Measurements from ENCODE around the gene NASP. TPM values are rescaled to one million over a fixed set of nuclear protein-coding genes. Genes with fewer than 3 reads are reported as not detected.

NASP gene
- total and polyA plus RNA-seq, 2 of the 4 experiments (the other 2 are of a cell fraction), result 56.6 to 124 TPM

DNA sequence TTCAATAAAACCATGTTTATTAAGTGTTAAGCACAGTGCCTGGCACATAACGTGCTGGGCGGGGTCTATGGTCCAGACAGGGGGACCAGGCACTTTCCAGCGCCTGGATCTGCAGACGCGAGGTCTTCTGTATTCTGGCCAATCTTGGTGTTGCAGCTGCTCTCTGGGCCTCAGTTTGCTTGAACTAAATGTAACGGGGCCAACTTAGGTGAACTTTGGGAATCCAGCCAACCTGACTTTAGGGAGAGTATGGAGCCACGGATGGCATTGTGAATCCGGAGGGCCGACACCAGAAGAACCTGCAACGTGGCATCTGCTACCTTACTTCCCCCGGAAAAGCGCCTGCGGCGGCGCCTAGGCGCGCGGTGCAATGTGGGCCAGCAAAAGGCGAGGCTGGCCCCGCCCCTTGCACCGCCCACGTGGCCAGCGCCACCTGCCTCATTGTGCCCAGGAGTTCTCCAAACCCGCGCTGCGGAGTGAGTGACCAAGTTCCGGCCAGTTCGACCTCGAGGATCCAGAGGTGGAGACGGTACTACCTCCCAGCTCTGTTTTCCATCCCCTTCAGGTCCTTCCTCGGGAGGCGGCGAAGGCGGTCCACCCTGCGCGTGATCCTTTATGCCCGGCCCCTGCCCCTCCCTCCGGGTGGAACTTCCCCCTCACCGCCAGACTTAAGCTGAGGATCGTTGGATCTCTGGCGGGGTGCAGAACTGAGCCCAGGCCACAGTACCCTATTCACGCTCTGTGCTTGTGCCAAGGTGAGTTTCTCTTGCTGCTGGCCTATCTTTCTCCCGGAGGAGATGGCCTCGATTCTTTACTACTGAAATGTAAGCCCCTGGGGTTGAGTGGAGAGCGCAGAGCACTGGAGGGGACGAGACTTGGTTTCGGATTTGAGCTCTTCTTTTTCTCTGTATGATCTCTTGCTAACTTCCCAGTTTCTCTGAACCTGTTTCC is 33.2 kb upstream of the NASP start, which contains the start of gene AKR1A1 (continued):
- no peak for TF ChIP-seq RCOR1 (IDR thresholded peaks at IDR 0.05; ENCODE audit: insufficient replicate concordance, low read length)
- no peak for TF ChIP-seq RFX5 (IDR thresholded peaks at IDR 0.05; ENCODE audit: low read depth, low read length)
- peak; percentile 97 for TF ChIP-seq MXI1 (IDR thresholded peaks at IDR 0.05; ENCODE audit: borderline replicate concordance, low read depth, low read length)

DNA sequence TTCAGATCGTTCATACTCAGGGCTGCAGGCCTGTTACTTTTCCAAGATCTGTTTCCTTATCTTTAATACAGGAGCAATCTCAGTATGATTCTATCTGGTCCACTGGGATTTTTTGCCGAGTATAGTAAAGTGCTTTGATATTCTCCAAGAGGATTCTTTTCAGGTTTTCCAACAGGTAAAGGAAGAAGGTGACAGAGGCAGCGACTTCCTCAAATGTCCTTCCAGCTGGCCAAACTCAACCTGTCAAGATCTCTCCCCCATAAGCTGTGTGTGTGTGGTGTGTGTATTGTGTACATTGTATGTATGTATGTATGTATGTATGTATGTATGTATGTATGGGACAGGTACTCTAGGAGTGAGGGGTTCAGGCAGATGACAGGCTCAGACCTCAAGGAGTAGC is 32.2 kb upstream of the NASP start:
- Histone ChIP-seq H3K79me1 (ENCODE audit: low read depth in 1 of 2, low read length in 2 of 2) (peaks cover 17 to 36% of the 10 kb centered on the region in 2 experiments), H2AFZ (replicated peaks; ENCODE audit: low read length, poor library complexity) (no peak overlapping the region), H3K9ac (ENCODE audit: low read depth, low read length) (peak overlapping the region; percentile 92), H3K36me3 (ENCODE audit: control insufficient read depth, insufficient read depth, low read length) (peaks cover 7% of the 10 kb centered on the region), H3K14ac (replicated peaks; ENCODE audit: low read depth, low read length) (peak overlapping the region; percentile 75), H2BK15ac (ENCODE audit: low read depth, low read length) (no peak overlapping the region), H2AK9ac (replicated peaks; ENCODE audit: low read depth, low read length, poor library complexity) (peak overlapping the region; percentile 6), H3K27me3 (ENCODE audit: control insufficient read depth, insufficient read depth, low read length) (no peaks in the 10 kb centered on the region), H3K23ac (ENCODE audit: low read depth, low read length) (peak overlapping the region; percentile 41; the same call in 1 of the 2 replicates), H3K9me1 (ENCODE audit: insufficient read depth, low read length) (peaks cover 5% of the 10 kb centered on the region; the same call in 1 of the 2 replicates), H4K91ac (ENCODE audit: insufficient read depth, low read depth, low read length) (no peak overlapping the region), H3K27ac (ENCODE audit: insufficient read depth, low read length) (no peak overlapping the region), H3K4me1 (ENCODE audit: control insufficient read depth, insufficient read depth, low read length) (peaks cover 6% of the 10 kb centered on the region), H2BK20ac (ENCODE audit: low read depth, low read length) (no peak overlapping the region), H4K20me1 (ENCODE audit: insufficient read depth, low read length) (no peaks in the 10 kb centered on the region), H3K9me3 (ENCODE audit: control insufficient read depth, insufficient read depth, low read length) (no peaks in the 10 kb centered on the region), H3K4me2 (ENCODE audit: low read depth, low read length) (peak overlapping the region; percentile 54), H2BK120ac (ENCODE audit: low read depth, low read length) (no peak overlapping the region), H3K4me3 (ENCODE audit: insufficient read depth, low read depth, low read length) (peak overlapping the region; percentile 64), H4K8ac (ENCODE audit: low read depth in 2 of 2, low read length in 2 of 2) (peak overlapping the region; percentile 2 to 98; a peak in 2 of 4 replicates), H3K56ac (ENCODE audit: extremely low read depth, insufficient read depth, low read length) (peak overlapping the region; percentile 53; the same call in 1 of the 2 replicates), H2AK5ac (ENCODE audit: low read depth, low read length) (no peak overlapping the region; the same call in 1 of the 2 replicates), H2BK5ac (ENCODE audit: low read depth, low read length, poor library complexity, severe bottlenecking) (peak overlapping the region; percentile 8), H3K18ac (ENCODE audit: low read depth, low read length) (no peak overlapping the region), H3K4ac (ENCODE audit: low read depth, low read length) (peak overlapping the region; percentile 91), H4K5ac (ENCODE audit: low read depth, low read length) (peak overlapping the region; percentile 37; the same call in 1 of the 2 replicates)
- ATAC-seq (ENCODE audit: low read depth), result no peak
- BruUV-seq (replicated peaks), result no TSS peak
- no peak for DNase-seq
- intact Hi-C loops (cut with micrococcal nuclease), result no loop called here
- WGBS, 2 experiments (ENCODE audit: extremely low coverage in 2 of 2, insufficient read length in 1 of 2), result no CpG with 5 or more reads among the region's 3 CpGs
- dilution Hi-C loops (cut with HindIII; ENCODE audit: low sequenced_read_pairs, unreplicated experiment), result no loop called here
- POLR2A ChIA-PET (ENCODE audit: unreplicated experiment), result no interaction called here
- CTCF ChIA-PET, result interaction anchor here (0.5 to 1.3 kb wide), 3 partner anchors 58 to 1707 kb away, joined by 3 to 5 read pairs (median 3); no protein-coding TSS in a partner anchor
- in situ Hi-C loops (cut with MboI; ENCODE audit: low sequenced_read_pairs), result no loop called here
- TF ChIP-seq POLR2A (IDR thresholded peaks at IDR 0.05; ENCODE audit: low read depth, low read length) (no peak), MAZ (IDR thresholded peaks at IDR 0.05; ENCODE audit: borderline replicate concordance, low read depth, low read length) (no peak), CEBPB (IDR thresholded peaks at IDR 0.05; ENCODE audit: low read depth, low read length) (no peak), MAFK (IDR thresholded peaks at IDR 0.05; ENCODE audit: low read depth, low read length) (no peak), CHD1 (IDR thresholded peaks at IDR 0.05; ENCODE audit: low read depth, low read length) (no peak), NFE2L2 (IDR thresholded peaks at IDR 0.05; ENCODE audit: low read depth, low read length) (no peak), BHLHE40 (IDR thresholded peaks at IDR 0.05; ENCODE audit: low read depth, low read length) (no peak), FOS (IDR thresholded peaks at IDR 0.05; ENCODE audit: low read depth, low read length) (no peak), RCOR1 (IDR thresholded peaks at IDR 0.05; ENCODE audit: insufficient replicate concordance, low read length) (no peak), MXI1 (IDR thresholded peaks at IDR 0.05; ENCODE audit: borderline replicate concordance, low read depth, low read length) (no peak), RAD21 (IDR thresholded peaks at IDR 0.05; ENCODE audit: low read length) (no peak), SMC3 (IDR thresholded peaks at IDR 0.05; ENCODE audit: low read depth, low read length) (no peak)
- TF ChIP-seq, protein P1, sequence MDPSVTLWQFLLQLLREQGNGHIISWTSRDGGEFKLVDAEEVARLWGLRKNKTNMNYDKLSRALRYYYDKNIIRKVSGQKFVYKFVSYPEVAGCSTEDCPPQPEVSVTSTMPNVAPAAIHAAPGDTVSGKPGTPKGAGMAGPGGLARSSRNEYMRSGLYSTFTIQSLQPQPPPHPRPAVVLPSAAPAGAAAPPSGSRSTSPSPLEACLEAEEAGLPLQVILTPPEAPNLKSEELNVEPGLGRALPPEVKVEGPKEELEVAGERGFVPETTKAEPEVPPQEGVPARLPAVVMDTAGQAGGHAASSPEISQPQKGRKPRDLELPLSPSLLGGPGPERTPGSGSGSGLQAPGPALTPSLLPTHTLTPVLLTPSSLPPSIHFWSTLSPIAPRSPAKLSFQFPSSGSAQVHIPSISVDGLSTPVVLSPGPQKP (IDR thresholded peaks at IDR 0.05; ENCODE audit: borderline replicate concordance, low read depth, low read length), result no peak
